HG03103 (cell line): Measurements from ENCODE around the gene RAD51AP2.

Experiments used
- ATAC-seq: cut with Tn5 transposase; IDR thresholded peaks from one replicate; pipeline ENCODE4 v1.9.1; 2021; ENCODE audit warnings: low read depth; ENCODE audit not compliant: unreplicated experiment

Gene RAD51AP2

GRCh38 chr2:17471979-17472378, 46.3 kb downstream of the RAD51AP2 start:
- ATAC-seq, result no peak

GRCh38 chr2:17470855-17471641, 47.2 kb downstream of the RAD51AP2 start:
- no peak for ATAC-seq

GRCh38 chr2:17461087-17461475, 57.2 kb downstream of the RAD51AP2 start:
- ATAC-seq, result no peak
